Erythroblast (primary cell): ENCODE results near the gene CFAP97D1.

ENCODE experiments used
- GATA1 ChIP-seq: IDR thresholded peaks from 2 replicates; pipeline ENCODE4 v1.6.1; 2011; ENCODE audit warnings: low read depth, mild to moderate bottlenecking, control low read depth, low read length, moderate library complexity
- POLR2A ChIP-seq: IDR thresholded peaks from 2 replicates; pipeline ENCODE4 v1.6.1; 2011; ENCODE audit warnings: mild to moderate bottlenecking, low read length

DNA sequence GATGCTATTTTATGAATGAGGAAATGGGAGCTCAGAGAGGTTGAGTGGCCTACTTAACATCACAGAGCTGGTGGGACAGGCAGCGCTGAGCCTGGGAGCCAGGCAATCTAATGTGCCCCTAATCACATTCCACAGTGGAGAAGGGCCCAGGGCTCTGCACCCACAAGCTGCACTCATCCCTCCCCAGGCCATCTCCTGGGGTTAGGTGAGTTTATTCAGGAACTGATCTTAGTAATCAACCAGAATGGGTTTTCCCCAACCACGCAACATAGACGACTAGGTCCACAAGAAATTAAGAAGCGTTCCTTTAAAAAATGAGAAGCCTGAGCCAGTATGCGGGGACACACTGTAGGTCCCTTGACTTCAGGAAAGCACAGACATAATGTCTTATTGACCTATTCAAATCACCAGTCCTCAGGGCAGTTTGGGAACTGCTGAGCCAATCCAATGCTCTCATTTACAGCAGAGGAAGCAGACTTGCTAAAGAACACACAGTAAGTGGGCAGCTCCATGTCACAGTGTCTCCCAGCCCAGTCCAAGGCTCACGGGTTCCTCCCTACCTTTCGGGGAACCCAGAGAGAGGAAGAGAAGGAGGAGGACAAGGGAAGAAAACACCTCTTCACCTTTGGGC, 50.4 kb downstream of the CFAP97D1 start:
- TF ChIP-seq POLR2A (no peak), GATA1 (no peak)
